ENCODE data around the gene SLC25A52. TPM values are rescaled to one million over a fixed set of nuclear protein-coding genes. Genes with fewer than 3 reads are reported as not detected.
"Not testable (repeated sequence)": the region's sequence is repeated elsewhere in the genome, so short reads cannot be mapped to it uniquely, and the experiment has no call there.

Gene SLC25A52
- total RNA-seq, 1 experiment from 2014 or later = not detected

DNA sequence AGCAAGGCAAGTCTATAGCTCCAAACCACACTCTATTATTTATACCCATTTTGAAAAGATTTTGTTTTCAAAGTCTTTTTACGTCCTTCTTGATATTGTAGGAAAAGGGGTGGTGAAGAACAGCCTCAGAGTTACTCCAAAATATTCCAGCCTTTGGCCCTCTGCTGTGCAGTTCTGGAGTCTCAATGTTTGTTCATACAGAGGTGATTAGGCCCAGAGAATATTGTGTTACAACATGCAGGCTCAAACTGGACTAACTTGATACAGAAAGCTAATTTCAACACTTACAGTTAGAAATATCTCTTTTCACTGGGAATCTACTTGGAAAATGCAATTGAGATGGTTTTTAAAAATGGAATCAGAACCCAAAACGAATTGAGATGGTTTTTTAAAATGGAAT, 40.4 kb upstream of the SLC25A52 start:
- no peak overlapping the region for H2BK20ac ChIP-seq (ENCODE audit: low read depth, low read length, poor library complexity, severe bottlenecking)
- no peak overlapping the region for H2AK5ac ChIP-seq (ENCODE audit: insufficient read length, low read length)
- H3K36me3 Mint-ChIP-seq (ENCODE audit: insufficient read depth in 1 of 3, low read depth in 3 of 3) = no peaks in the 10 kb centered on the region; a peak in 2 of 7 replicates
- TF ChIP-seq, protein P1, sequence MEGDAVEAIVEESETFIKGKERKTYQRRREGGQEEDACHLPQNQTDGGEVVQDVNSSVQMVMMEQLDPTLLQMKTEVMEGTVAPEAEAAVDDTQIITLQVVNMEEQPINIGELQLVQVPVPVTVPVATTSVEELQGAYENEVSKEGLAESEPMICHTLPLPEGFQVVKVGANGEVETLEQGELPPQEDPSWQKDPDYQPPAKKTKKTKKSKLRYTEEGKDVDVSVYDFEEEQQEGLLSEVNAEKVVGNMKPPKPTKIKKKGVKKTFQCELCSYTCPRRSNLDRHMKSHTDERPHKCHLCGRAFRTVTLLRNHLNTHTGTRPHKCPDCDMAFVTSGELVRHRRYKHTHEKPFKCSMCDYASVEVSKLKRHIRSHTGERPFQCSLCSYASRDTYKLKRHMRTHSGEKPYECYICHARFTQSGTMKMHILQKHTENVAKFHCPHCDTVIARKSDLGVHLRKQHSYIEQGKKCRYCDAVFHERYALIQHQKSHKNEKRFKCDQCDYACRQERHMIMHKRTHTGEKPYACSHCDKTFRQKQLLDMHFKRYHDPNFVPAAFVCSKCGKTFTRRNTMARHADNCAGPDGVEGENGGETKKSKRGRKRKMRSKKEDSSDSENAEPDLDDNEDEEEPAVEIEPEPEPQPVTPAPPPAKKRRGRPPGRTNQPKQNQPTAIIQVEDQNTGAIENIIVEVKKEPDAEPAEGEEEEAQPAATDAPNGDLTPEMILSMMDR (conservative IDR thresholded peaks at IDR 0.05) = no peak
- H3K23ac ChIP-seq (ENCODE audit: insufficient read length, low read depth, low read length) = no peak overlapping the region
- peaks cover 0 to 2% of the 10 kb centered on the region in 2 experiments; a peak in 1 of 5 replicates for H3K9me3 Mint-ChIP-seq
- WGBS (ENCODE audit: extremely low coverage, insufficient read length, low lambda C conversion rate) = no CpG with 5 or more reads among the region's 2 CpGs
- no peak overlapping the region for H3K4me2 ChIP-seq (ENCODE audit: insufficient read depth, insufficient read length, low read length)
- H3K79me1 ChIP-seq (ENCODE audit: insufficient read depth, low read depth, low read length, poor library complexity, severe bottlenecking) = no peaks in the 10 kb centered on the region
- H3K4me1 Mint-ChIP-seq = peaks cover 0 to 4% of the 10 kb centered on the region in 2 experiments; a peak in 2 of 4 replicates
- H3K27me3 ChIP-seq (ENCODE audit: insufficient read depth, low read length) = no peaks in the 10 kb centered on the region
- H3K18ac ChIP-seq (ENCODE audit: insufficient read length, low read depth, low read length) = no peak overlapping the region
- no peaks in the 10 kb centered on the region for H3K79me2 ChIP-seq (ENCODE audit: insufficient read depth, low read length)
- no peak overlapping the region for H3K27ac ChIP-seq (ENCODE audit: insufficient read length, low read depth, low read length)
- no peaks in the 10 kb centered on the region for H4K20me1 ChIP-seq (ENCODE audit: control insufficient read depth, insufficient read depth, insufficient read length)
- no peak overlapping the region for H3T11ph ChIP-seq (ENCODE audit: low read length)
- no peak overlapping the region for H3K9ac ChIP-seq (ENCODE audit: extremely low read depth, insufficient read length, low read length)
- H3K23me2 ChIP-seq (ENCODE audit: insufficient read length, low read depth, low read length, poor library complexity, severe bottlenecking) = no peaks in the 10 kb centered on the region
- H2AFZ ChIP-seq (ENCODE audit: low read length) = no peak overlapping the region
- H2BK12ac ChIP-seq (ENCODE audit: insufficient read length, low read depth, low read length) = no peak overlapping the region
- no peak overlapping the region for H3K4ac ChIP-seq (ENCODE audit: low read depth, low read length)
- H2BK15ac ChIP-seq (ENCODE audit: low read depth, low read length) = no peak overlapping the region
- no peaks in the 10 kb centered on the region for H3K9me3 ChIP-seq (ENCODE audit: control insufficient read depth, low read depth, low read length)
- no peak overlapping the region for H3K56ac ChIP-seq (ENCODE audit: insufficient read length, low read depth, low read length)
- no peaks in the 10 kb centered on the region; the same call in 1 of the 2 replicates for H3K27me3 Mint-ChIP-seq (ENCODE audit: low read depth)
- H4K5ac ChIP-seq (ENCODE audit: insufficient read length, low read depth, low read length) = no peak overlapping the region
- H2BK120ac ChIP-seq (ENCODE audit: low read depth, low read length, poor library complexity, severe bottlenecking) = no peak overlapping the region
- H4K8ac ChIP-seq (replicated peaks; ENCODE audit: insufficient read length, low read depth, low read length) = no peak overlapping the region
- H2BK5ac ChIP-seq (ENCODE audit: insufficient read length, low read length) = no peak overlapping the region
- no peak overlapping the region for H3K14ac ChIP-seq (ENCODE audit: insufficient read depth, low read length)
- H3K4me1 ChIP-seq (ENCODE audit: insufficient read depth, low read length) = no peaks in the 10 kb centered on the region
- no peak for DNase-seq
- H3K4me3 Mint-ChIP-seq = no peak overlapping the region
- no peak overlapping the region for H3K27ac Mint-ChIP-seq
- no peak overlapping the region for H4K91ac ChIP-seq (ENCODE audit: insufficient read length, low read depth, low read length)

DNA sequence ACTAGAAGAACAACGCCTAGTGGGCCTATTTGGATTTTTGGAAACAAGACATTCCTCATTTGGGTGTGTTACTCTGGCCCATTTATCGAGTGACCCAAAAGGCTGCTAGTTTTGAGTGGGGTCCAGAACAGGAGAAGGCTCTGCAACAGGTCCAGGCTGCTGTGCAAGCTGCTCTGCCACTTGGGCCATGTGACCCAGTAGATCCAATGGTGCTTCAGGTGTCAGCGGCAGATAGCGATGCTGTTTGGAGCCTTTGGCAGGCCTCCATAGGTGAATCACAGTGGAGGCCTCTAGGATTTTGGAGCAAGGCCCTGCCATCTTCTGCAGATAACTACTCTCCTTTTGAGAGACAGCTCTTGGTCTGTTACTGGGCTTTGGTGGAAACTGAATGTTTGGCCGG, 38.6 kb upstream of the SLC25A52 start:
- H4K91ac ChIP-seq (ENCODE audit: insufficient read length, low read depth, low read length); H3K9ac ChIP-seq (ENCODE audit: extremely low read depth, insufficient read length, low read length); H2AK5ac ChIP-seq (ENCODE audit: insufficient read length, low read length); H4K20me1 ChIP-seq (ENCODE audit: control insufficient read depth, insufficient read depth, insufficient read length); H3K9me3 Mint-ChIP-seq; H2BK20ac ChIP-seq (ENCODE audit: low read depth, low read length, poor library complexity, severe bottlenecking); H3K27me3 ChIP-seq (ENCODE audit: insufficient read depth, low read length); H3K4me3 Mint-ChIP-seq; H3K27me3 Mint-ChIP-seq (ENCODE audit: low read depth); H4K8ac ChIP-seq (replicated peaks; ENCODE audit: insufficient read length, low read depth, low read length); H3K4me1 ChIP-seq (ENCODE audit: insufficient read depth, low read length); H4K5ac ChIP-seq (ENCODE audit: insufficient read length, low read depth, low read length); H3K23ac ChIP-seq (ENCODE audit: insufficient read length, low read depth, low read length); H3K14ac ChIP-seq (ENCODE audit: insufficient read depth, low read length); H3K9me3 ChIP-seq (ENCODE audit: control insufficient read depth, low read depth, low read length); H3K56ac ChIP-seq (ENCODE audit: insufficient read length, low read depth, low read length); H3K23me2 ChIP-seq (ENCODE audit: insufficient read length, low read depth, low read length, poor library complexity, severe bottlenecking); H3K27ac ChIP-seq (ENCODE audit: insufficient read length, low read depth, low read length); DNase-seq; H3K4me1 Mint-ChIP-seq; H2AFZ ChIP-seq (ENCODE audit: low read length); H3K36me3 Mint-ChIP-seq (ENCODE audit: insufficient read depth in 1 of 3, low read depth in 3 of 3); H2BK15ac ChIP-seq (ENCODE audit: low read depth, low read length); H2BK12ac ChIP-seq (ENCODE audit: insufficient read length, low read depth, low read length); H3K18ac ChIP-seq (ENCODE audit: insufficient read length, low read depth, low read length); H3T11ph ChIP-seq (ENCODE audit: low read length); H2BK5ac ChIP-seq (ENCODE audit: insufficient read length, low read length); H3K79me1 ChIP-seq (ENCODE audit: insufficient read depth, low read depth, low read length, poor library complexity, severe bottlenecking); H2BK120ac ChIP-seq (ENCODE audit: low read depth, low read length, poor library complexity, severe bottlenecking); H3K79me2 ChIP-seq (ENCODE audit: insufficient read depth, low read length); H3K4ac ChIP-seq (ENCODE audit: low read depth, low read length); H3K4me2 ChIP-seq (ENCODE audit: insufficient read depth, insufficient read length, low read length): not testable (repeated sequence)
- no CpG with 5 or more reads among the region's 5 CpGs for WGBS (ENCODE audit: extremely low coverage, insufficient read length, low lambda C conversion rate)
- peak overlapping the region in 1 of 3 experiments; percentile 49; a peak in 1 of 7 replicates for H3K27ac Mint-ChIP-seq
